T-helper 2 cell treated with Interferon-gamma antibody and Interleukin-4, amounts not matched to agents 100 ng/mL and 5 ng/mL, for 36 hours (primary cell): ENCODE data around the gene ARMC7. TPM values are rescaled to one million over a fixed set of nuclear protein-coding genes. Genes with fewer than 3 reads are reported as not detected.

Experiments
- total RNA-seq: library from RNA; stranded (reverse); gene quantifications from 2 replicates; pipeline ENCODE4 v1.2.3, GENCODE V29; 2022

Gene ARMC7
- total RNA-seq, 1 donor from 2014 or later: 15.7 TPM

Other genes with a start within 250 kb of the ARMC7 start
- gene FDXR, start 237.0 kb upstream of the ARMC7 start, total RNA-seq: 32.2 and 33.0 TPM in 2 replicates
- gene FADS6, start 216.3 kb upstream of the ARMC7 start, total RNA-seq: not detected in 2 replicates
- gene USH1G, start 186.7 kb upstream of the ARMC7 start, total RNA-seq: not detected in 2 replicates
- not detected in 2 replicates for gene OTOP2, start 185.7 kb upstream of the ARMC7 start, total RNA-seq
- not detected in 2 replicates for gene OTOP3, start 174.1 kb upstream of the ARMC7 start, total RNA-seq
- 0.34 and 0.59 TPM in 2 replicates for gene HID1, start 137.2 kb upstream of the ARMC7 start, total RNA-seq
- 0.64 and 0.73 TPM in 2 replicates for gene CDR2L, start 122.3 kb upstream of the ARMC7 start, total RNA-seq
- gene MRPL58, start 97.3 kb upstream of the ARMC7 start, total RNA-seq: 52.9 and 55.5 TPM in 2 replicates
- 203 and 208 TPM in 2 replicates for gene ATP5PD, start 63.0 kb upstream of the ARMC7 start, total RNA-seq
- 17.2 and 17.5 TPM in 2 replicates for gene KCTD2, start 62.7 kb upstream of the ARMC7 start, total RNA-seq
- gene SLC16A5, start 22.0 kb upstream of the ARMC7 start, total RNA-seq: 6.3 and 8.7 TPM in 2 replicates
- 55.2 and 61.0 TPM in 2 replicates for gene NT5C, start 21.8 kb downstream of the ARMC7 start, total RNA-seq
- gene JPT1, start 44.5 kb downstream of the ARMC7 start, total RNA-seq: 252 and 259 TPM in 2 replicates
- gene SUMO2, start 73.0 kb downstream of the ARMC7 start, total RNA-seq: 545 and 551 TPM in 2 replicates
- gene NUP85, start 95.7 kb downstream of the ARMC7 start, total RNA-seq: 114 and 118 TPM in 2 replicates
- 70.6 and 77.2 TPM in 2 replicates for gene GGA3, start 151.6 kb downstream of the ARMC7 start, total RNA-seq
- gene MRPS7, start 151.9 kb downstream of the ARMC7 start, total RNA-seq: 66.4 and 72.0 TPM in 2 replicates
- gene MIF4GD, start 161.3 kb downstream of the ARMC7 start, total RNA-seq: 41.6 and 43.0 TPM in 2 replicates
- gene SLC25A19, start 179.5 kb downstream of the ARMC7 start, total RNA-seq: 45.8 and 47.6 TPM in 2 replicates